Measurements from ENCODE around the gene PARD3.

DNA sequence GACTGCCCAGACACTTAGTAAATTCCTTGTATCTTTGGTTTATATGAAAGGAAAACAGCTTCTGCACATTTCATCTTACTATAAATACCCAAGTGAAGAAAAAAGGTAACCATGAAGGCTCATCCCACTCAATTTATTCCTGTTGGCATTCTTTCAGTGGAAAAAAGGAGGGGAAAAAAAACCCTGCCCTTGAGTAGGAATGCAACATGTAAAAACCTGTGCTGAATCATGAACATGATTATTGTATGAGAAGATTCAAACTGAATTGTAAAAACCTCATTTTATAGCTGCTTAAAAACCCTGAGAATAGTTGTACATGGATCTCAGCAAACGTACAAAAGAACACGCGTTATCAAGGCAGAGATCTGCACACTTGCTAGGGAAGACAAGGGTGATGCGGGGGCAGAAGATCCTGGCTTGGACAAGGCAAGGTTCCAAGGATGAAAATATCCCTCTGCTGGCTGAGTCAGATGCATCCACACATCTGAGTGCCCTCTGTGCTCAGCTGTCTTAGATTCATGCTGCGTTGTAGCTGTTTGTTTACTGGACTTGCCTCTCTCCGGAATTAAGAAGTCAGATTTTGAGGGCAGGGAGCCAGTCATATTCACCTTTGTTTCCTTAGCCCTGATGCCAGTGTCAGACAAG, 658.2 kb downstream of the PARD3 start:
- TF ChIP-seq, protein P1, sequence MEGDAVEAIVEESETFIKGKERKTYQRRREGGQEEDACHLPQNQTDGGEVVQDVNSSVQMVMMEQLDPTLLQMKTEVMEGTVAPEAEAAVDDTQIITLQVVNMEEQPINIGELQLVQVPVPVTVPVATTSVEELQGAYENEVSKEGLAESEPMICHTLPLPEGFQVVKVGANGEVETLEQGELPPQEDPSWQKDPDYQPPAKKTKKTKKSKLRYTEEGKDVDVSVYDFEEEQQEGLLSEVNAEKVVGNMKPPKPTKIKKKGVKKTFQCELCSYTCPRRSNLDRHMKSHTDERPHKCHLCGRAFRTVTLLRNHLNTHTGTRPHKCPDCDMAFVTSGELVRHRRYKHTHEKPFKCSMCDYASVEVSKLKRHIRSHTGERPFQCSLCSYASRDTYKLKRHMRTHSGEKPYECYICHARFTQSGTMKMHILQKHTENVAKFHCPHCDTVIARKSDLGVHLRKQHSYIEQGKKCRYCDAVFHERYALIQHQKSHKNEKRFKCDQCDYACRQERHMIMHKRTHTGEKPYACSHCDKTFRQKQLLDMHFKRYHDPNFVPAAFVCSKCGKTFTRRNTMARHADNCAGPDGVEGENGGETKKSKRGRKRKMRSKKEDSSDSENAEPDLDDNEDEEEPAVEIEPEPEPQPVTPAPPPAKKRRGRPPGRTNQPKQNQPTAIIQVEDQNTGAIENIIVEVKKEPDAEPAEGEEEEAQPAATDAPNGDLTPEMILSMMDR (conservative IDR thresholded peaks at IDR 0.05; ENCODE audit: low read depth, low read length): peak; percentile 73
- TF ChIP-seq EZH2 (IDR thresholded peaks at IDR 0.05; ENCODE audit: low read length, unreplicated experiment): no peak
- no peak for TF ChIP-seq EZH2phosphoT487 (IDR thresholded peaks at IDR 0.05; ENCODE audit: borderline replicate concordance, low read length)
